SK-N-SH (cell line): Measurements from ENCODE around the gene GHRHR. TPM values are rescaled to one million over a fixed set of nuclear protein-coding genes. Genes with fewer than 3 reads are reported as not detected.

ENCODE experiments used
- CTCF ChIA-PET: fragments of 300-600, 350-600 bp; formaldehyde crosslinking; extraction: SDS; loops from one replicate; lab custom pipeline; 2021; lab: Yijun Ruan, JAX
- POLR2A ChIA-PET: fragments of 350-600 bp; sonication (Branson Sonifier 250); formaldehyde crosslinking; extraction: SDS; loops from one replicate; lab custom pipeline; 2020; ENCODE audit warnings: antibody characterized with exemption, inconsistent platforms; lab: Yijun Ruan, JAX
- DNase-seq: peaks from one replicate; pipeline ENCODE4 v3.0.0; 2012
- H2AFZ ChIP-seq: fragments of 200-600 bp; sonication (generic); 2 replicates; pipeline ENCODE4 v1.8.1; 2016; ENCODE audit warnings: antibody characterized with exemption, mild to moderate bottlenecking, low read depth
- H3F3A ChIP-seq: fragments of 200-600 bp; sonication (generic); replicated peaks from 2 replicates; pipeline ENCODE3; 2016; ENCODE audit warnings: antibody characterized with exemption, mild to moderate bottlenecking; ENCODE audit not compliant: insufficient read depth
- H3K27ac ChIP-seq, 2 experiments: fragments of 200-500 bp in 1 of 2; fragments of 200-600 bp in 1 of 2; sonication (Bioruptor generic) in 1 of 2; sonication (generic), shearing (Covaris generic) in 1 of 2; 2 replicates each; pipeline versions ENCODE4 v1.5.1 to v1.6.1; 2014 to 2016; ENCODE audit warnings: low read depth in 2 of 2, inconsistent platforms in 1 of 2, low read length in 1 of 2, mild to moderate bottlenecking in 1 of 2, mixed read lengths in 1 of 2
- H3K27me3 ChIP-seq: fragments of 200-600 bp; sonication (generic), shearing (Covaris generic); 2 replicates; pipeline ENCODE4 v1.6.1; 2016; ENCODE audit warnings: mixed run types; ENCODE audit not compliant: insufficient read depth
- H3K36me3 ChIP-seq, 2 experiments: fragments of 200-500 bp in 1 of 2; fragments of 200-600 bp in 1 of 2; sonication (Bioruptor generic) in 1 of 2; sonication (generic) in 1 of 2; replicated peaks in 1 of 2; 2 replicates each; pipeline versions ENCODE3 to v1.5.1; 2014 to 2016; ENCODE audit warnings: low read length in 1 of 2, mild to moderate bottlenecking in 1 of 2; ENCODE audit not compliant: insufficient read depth in 2 of 2, control insufficient read depth in 1 of 2
- H3K4me1 ChIP-seq, 2 experiments: fragments of 200-500 bp in 1 of 2; fragments of 200-600 bp in 1 of 2; sonication (Bioruptor generic) in 1 of 2; sonication (generic), shearing (Covaris generic) in 1 of 2; 2 replicates each; pipeline versions ENCODE4 v1.5.1 to v1.6.1; 2014 to 2016; ENCODE audit warnings: low read depth in 1 of 2, low read length in 1 of 2, mixed run types in 1 of 2; ENCODE audit not compliant: insufficient read depth in 2 of 2, control insufficient read depth in 1 of 2
- H3K4me2 ChIP-seq: fragments of 200-600 bp; sonication (generic), shearing (Covaris generic); 2 replicates; pipeline ENCODE4 v1.6.1; 2017; ENCODE audit warnings: mixed run types
- H3K4me3 ChIP-seq, 2 experiments: fragments of 200-500 bp in 1 of 2; fragments of 200-600 bp in 1 of 2; sonication (Bioruptor generic) in 1 of 2; sonication (generic), shearing (Covaris generic) in 1 of 2; 2 replicates each; pipeline versions ENCODE4 v1.5.1 to v1.8.1; 2014 to 2016; ENCODE audit warnings: low read depth in 2 of 2, inconsistent platforms in 1 of 2, low read length in 1 of 2, mild to moderate bottlenecking in 1 of 2, mixed read lengths in 1 of 2, moderate library complexity in 1 of 2
- H3K79me2 ChIP-seq: fragments of 200-600 bp; sonication (generic); 2 replicates; pipeline ENCODE4 v1.8.1; 2017; ENCODE audit warnings: mild to moderate bottlenecking; ENCODE audit not compliant: insufficient read depth
- H3K9ac ChIP-seq: fragments of 200-600 bp; sonication (generic); 2 replicates; pipeline ENCODE4 v1.6.1; 2017; ENCODE audit warnings: mixed run types
- H3K9me2 ChIP-seq: fragments of 200-600 bp; sonication (generic); 2 replicates; pipeline ENCODE4 v1.6.1; 2017; ENCODE audit warnings: mixed run types
- H3K9me3 ChIP-seq: fragments of 200-600 bp; sonication (generic); 2 replicates; pipeline ENCODE4 v1.6.1; 2017; ENCODE audit warnings: mixed run types, mild to moderate bottlenecking, moderate library complexity
- H4K20me1 ChIP-seq: fragments of 200-600 bp; sonication (generic); 2 replicates; pipeline ENCODE4 v1.6.1; 2017; ENCODE audit warnings: mild to moderate bottlenecking, mixed run types; ENCODE audit not compliant: insufficient read depth
- ELF1 ChIP-seq: IDR thresholded peaks from 2 replicates; pipeline ENCODE4 v1.4.0; 2012
- EZH2phosphoT487 ChIP-seq: fragments of 200-600 bp; sonication (generic); IDR thresholded peaks from 2 replicates; pipeline ENCODE4 v1.6.1; 2017; ENCODE audit warnings: low read depth, mixed run types, mild to moderate bottlenecking, antibody characterized with exemption, moderate library complexity, borderline replicate concordance
- GABPA ChIP-seq: IDR thresholded peaks from 2 replicates; pipeline ENCODE4 v1.4.0; 2012; ENCODE audit warnings: low read depth, mild to moderate bottlenecking
- GATA2 ChIP-seq: sonication (generic); formaldehyde crosslinking; IDR thresholded peaks from 2 replicates; pipeline ENCODE4 v1.5.0; 2020; ENCODE audit warnings: mild to moderate bottlenecking, missing genetic modification reagents
- JUND ChIP-seq: IDR thresholded peaks from 2 replicates; pipeline ENCODE4 v1.4.0; 2012
- MAX ChIP-seq: IDR thresholded peaks from 2 replicates; pipeline ENCODE4 v1.4.0; 2012; ENCODE audit warnings: low read depth
- MXI1 ChIP-seq: IDR thresholded peaks from 2 replicates; pipeline ENCODE4 v1.6.1; 2012; ENCODE audit warnings: mild to moderate bottlenecking, low read depth, low read length, improper control_type of control experiment
- NFIC ChIP-seq: IDR thresholded peaks from 2 replicates; pipeline ENCODE4 v1.4.0; 2012; ENCODE audit warnings: borderline replicate concordance
- NRF1 ChIP-seq: IDR thresholded peaks from 2 replicates; pipeline ENCODE4 v1.6.1; 2012; ENCODE audit warnings: low read depth, mild to moderate bottlenecking, low read length
- PBX3 ChIP-seq: IDR thresholded peaks from 2 replicates; pipeline ENCODE4; 2012
- POLR2AphosphoS5 ChIP-seq: IDR thresholded peaks from 2 replicates; pipeline ENCODE4 v1.6.1; 2012; ENCODE audit warnings: low read depth, low read length
- RCOR1 ChIP-seq: fragments of 150-350 bp; IDR thresholded peaks from 2 replicates; pipeline ENCODE4 v1.6.1; 2017; ENCODE audit warnings: antibody characterized with exemption, low read length
- RFX5 ChIP-seq: IDR thresholded peaks from 2 replicates; pipeline ENCODE4 v1.6.1; 2012; ENCODE audit warnings: mild to moderate bottlenecking, improper control_type of control experiment, low read length
- RXRA ChIP-seq: IDR thresholded peaks from 2 replicates; pipeline ENCODE4 v1.4.0; 2012; ENCODE audit warnings: low read depth, mild to moderate bottlenecking, borderline replicate concordance
- TAF1 ChIP-seq: IDR thresholded peaks from 2 replicates; pipeline ENCODE4 v1.6.1; 2012; ENCODE audit warnings: low read depth, mild to moderate bottlenecking, low read length, moderate library complexity, borderline replicate concordance
- TCF12 ChIP-seq: IDR thresholded peaks from 2 replicates; pipeline ENCODE4 v1.4.0; 2012
- USF1 ChIP-seq: IDR thresholded peaks from 2 replicates; pipeline ENCODE4 v1.4.0; 2012; ENCODE audit warnings: low read depth, borderline replicate concordance
- ZBTB33 ChIP-seq: IDR thresholded peaks from 2 replicates; pipeline ENCODE4 v1.4.0; 2012; ENCODE audit warnings: low read depth, borderline replicate concordance
- WGBS: methylation state at CpG from one replicate; pipeline ENCODE4 v1.1.6; 2017; ENCODE audit warnings: low lambda C conversion rate; 5-methylcytosine and 5-hydroxymethylcytosine counted together
- polyA plus RNA-seq, 3 experiments: library from polyadenylated mRNA; depleted of rRNA; stranded (reverse); fragments of >200 nt; gene quantifications; 2 replicates each; pipeline ENCODE4 v1.2.3, GENCODE V29; 2012

The GHRHR gene
- polyA plus RNA-seq, 1 of the 3 experiments (the other 2 are of a cell fraction) = not detected

GRCh38 chr7:30986738-30987137 lies 23.0 kb downstream of the GHRHR start:
- H3F3A ChIP-seq = no peaks in the 10 kb centered on the region
- no peaks in the 10 kb centered on the region for H3K79me2 ChIP-seq
- no peak overlapping the region for H2AFZ ChIP-seq
- no peaks in the 10 kb centered on the region for H3K27me3 ChIP-seq
- 52% methylated on average over 16 of the region's 16 CpGs for WGBS
- no peak overlapping the region for H3K9ac ChIP-seq
- no peaks in the 10 kb centered on the region for H3K36me3 ChIP-seq
- H3K4me3 ChIP-seq = no peak overlapping the region
- ChIA-PET CTCF (interaction anchor here (2.0 to 31.8 kb wide), 8 partner anchors 7 to 196 kb away, joined by 4 to 1191 read pairs (median 105); partner anchors contain the start of gene ADCYAP1R1), POLR2A (no interaction called here)
- no peaks in the 10 kb centered on the region for H3K9me2 ChIP-seq
- H3K4me2 ChIP-seq = no peak overlapping the region
- H4K20me1 ChIP-seq = no peaks in the 10 kb centered on the region
- no peak for DNase-seq
- TF ChIP-seq EZH2phosphoT487 (no peak), TCF12 (no peak), NRF1 (no peak), RXRA (no peak), TAF1 (no peak), ZBTB33 (no peak), MXI1 (no peak), MAX (no peak), GABPA (no peak), JUND (no peak), USF1 (no peak), GATA2 (no peak), NFIC (no peak)
- H3K4me1 ChIP-seq = peaks cover 0 to 11% of the 10 kb centered on the region in 2 experiments; a peak in 1 of 4 replicates
- H3K9me3 ChIP-seq = no peaks in the 10 kb centered on the region
- no peak overlapping the region for H3K27ac ChIP-seq

GRCh38 chr7:30987178-30987577 lies 23.4 kb downstream of the GHRHR start:
- no peaks in the 10 kb centered on the region for H3K79me2 ChIP-seq
- H3K27ac ChIP-seq = no peak overlapping the region
- H3K4me3 ChIP-seq = no peak overlapping the region
- no peak overlapping the region for H2AFZ ChIP-seq
- H3K27me3 ChIP-seq = no peaks in the 10 kb centered on the region
- no peaks in the 10 kb centered on the region for H3K9me2 ChIP-seq
- TF ChIP-seq TAF1 = no peak
- no peak for TF ChIP-seq NFIC
- TF ChIP-seq RCOR1 = no peak
- TF ChIP-seq ZBTB33 = no peak
- no peak for TF ChIP-seq GABPA
- no peak for TF ChIP-seq ELF1
- no peak for TF ChIP-seq RFX5
- no peak for TF ChIP-seq EZH2phosphoT487
- no peak for TF ChIP-seq PBX3
- no peak for TF ChIP-seq POLR2AphosphoS5
- no peaks in the 10 kb centered on the region for H3K36me3 ChIP-seq
- H4K20me1 ChIP-seq = no peaks in the 10 kb centered on the region
- no peak overlapping the region for H3K4me2 ChIP-seq
- no peaks in the 10 kb centered on the region for H3F3A ChIP-seq
- DNase-seq = no peak
- H3K9ac ChIP-seq = no peak overlapping the region
- CTCF ChIA-PET = interaction anchor here (7.0 to 31.8 kb wide), 5 partner anchors 16 to 147 kb away, joined by 100 to 1191 read pairs (median 119); partner anchors contain the start of gene ADCYAP1R1
- POLR2A ChIA-PET = no interaction called here
- H3K9me3 ChIP-seq = no peaks in the 10 kb centered on the region
- H3K4me1 ChIP-seq = peaks cover 0 to 11% of the 10 kb centered on the region in 2 experiments; a peak in 1 of 4 replicates
- WGBS = 66% methylated on average over 7 of the region's 7 CpGs
